NCI-H1930 (cell line): ENCODE data around the gene RPL12.

Source experiments
- DNase-seq, 2 experiments: peaks; one replicate each; lab custom pipeline; 2025; lab: John Stamatoyannopoulos, UW

RPL12 gene

DNA sequence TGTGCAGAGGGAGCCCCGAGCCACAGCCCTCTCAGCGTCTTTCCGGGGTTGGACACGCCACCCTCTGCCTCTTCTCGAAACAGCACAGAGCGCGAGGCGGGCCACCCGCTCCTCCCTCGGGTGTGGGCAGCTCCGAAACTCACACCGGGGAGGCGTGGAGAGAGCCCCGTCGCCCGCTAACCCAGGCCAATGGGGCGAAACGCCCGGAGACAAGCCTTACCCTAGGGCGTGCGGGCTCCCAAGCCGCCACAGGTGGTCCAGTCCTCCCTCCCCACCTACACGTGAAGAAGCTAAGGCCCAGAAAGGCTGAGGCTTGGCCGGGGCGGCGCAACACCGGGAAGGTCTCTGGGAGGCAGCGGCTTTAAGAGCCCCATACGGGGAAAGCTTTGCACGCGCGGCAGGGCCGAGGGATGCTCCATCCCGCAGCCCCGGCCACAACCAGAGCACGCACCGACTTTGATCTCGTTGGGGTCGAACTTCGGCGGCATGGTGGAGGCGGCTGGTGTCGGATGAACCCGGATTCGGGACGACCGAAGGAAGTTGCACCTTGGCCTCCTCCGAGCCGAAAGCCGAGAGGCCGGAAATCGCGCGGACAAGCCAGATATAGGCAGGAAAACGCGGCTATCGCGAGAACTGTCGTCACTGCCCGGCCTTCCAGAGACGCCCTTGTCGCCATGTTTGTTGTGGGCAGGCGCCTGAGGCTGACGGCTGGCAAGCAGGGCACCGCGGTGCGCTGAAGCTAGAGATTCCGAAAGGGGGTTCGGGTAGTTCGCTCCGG, at the start of gene RPL12, which contains the start of gene LRSAM1:
RPL12 (minus strand) TSS at position 577 of the 778 bp plus-strand sequence; CDS start at position 488, 89 bp downstream.
LRSAM1 (plus strand) TSS at position 681 of the 778 bp plus-strand sequence. CDS start 3,018 bp downstream, outside the sequence.
- DNase-seq, result peak; percentile 86 to 94

DNA sequence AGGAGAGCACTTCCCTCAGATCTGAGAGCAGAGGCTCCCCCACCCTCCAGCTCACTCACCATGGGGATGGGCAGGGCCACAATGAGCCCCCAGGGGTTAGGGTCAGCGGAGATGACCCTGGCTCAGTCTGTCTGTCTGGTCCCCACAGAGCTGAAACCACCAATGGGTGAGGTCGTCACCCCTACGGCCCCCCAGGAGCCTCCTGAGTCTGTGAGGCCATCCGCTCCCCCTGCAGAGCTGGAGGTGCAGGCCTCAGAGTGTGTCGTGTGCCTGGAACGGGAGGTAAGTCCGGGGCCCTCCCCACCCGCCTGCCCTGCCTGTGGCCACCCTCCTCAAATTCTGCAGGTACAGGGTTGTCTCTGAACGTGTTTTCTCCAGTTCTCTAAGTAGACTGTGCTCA, 49.7 kb upstream of the RPL12 start:
- DNase-seq, result no peak

DNA sequence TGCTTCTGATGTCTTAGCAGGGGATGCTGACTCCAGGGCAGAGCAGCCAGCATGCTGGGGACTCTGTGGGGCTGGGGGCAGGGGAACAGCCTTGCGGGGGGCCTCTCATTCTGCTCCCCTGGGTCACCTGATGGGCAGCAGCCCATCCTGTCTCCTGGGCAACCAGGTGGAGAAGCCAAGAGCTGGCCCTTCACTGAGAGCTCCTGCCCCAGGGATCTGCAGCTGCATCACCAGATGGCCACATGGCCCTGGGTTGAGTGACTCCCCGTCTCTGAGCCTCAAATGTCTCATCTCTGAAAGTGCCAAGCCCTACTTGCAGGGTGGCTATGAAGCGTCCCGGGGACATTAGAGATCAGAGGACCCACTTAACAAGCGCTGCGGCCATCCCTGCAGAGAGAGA, 49.2 kb upstream of the RPL12 start:
- no peak for DNase-seq

DNA sequence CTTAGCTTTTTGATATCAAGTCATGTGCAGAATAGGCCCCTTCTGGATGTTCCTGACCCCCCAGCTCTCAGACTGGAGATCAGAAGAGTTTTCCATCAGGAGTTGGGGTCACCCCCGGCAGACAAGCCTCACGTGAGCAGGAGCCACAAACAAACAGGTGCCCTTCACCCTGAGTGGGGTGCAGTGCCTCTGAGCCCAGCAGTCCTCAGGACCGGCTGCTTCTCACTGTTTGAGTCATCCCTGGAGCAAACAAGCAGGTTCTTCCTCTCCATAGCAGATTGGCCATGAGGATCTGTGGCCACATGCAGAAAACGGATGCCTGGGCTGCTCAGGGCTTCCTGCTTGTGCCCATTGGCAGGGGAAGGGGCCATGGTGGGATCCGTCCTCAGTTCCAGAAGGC, 47.1 kb upstream of the RPL12 start:
- no peak for DNase-seq

DNA sequence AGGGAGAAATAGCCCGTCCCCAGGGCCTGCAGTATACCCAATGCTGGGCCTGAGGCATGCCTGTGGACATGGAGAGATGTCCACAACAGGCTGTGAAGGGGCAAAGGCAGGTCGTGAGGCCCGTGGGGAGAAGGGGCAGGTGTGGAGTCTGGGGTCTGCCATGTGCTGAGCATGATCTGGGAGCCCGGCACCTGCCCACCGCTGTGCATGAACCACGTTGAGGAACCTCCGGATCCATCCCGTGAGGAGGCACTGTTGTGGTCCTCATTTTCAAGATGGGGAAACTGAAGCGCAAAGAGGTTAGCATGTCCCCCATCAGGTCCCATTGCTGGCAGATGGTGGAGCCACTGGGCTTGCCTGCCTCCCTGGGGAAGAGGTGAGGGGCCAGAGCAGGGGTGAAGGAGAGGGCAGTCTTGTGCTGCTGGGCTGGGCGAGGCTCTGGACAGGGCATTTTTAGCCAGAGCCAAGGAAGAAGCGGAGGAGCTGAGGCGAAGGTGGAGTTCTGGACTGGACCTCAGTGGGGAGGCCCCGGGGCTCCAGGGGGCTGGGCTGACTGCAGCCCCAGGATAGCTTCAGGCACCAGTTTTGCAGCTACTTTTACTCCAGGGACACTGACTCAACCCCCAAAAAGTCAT, 46.6 kb upstream of the RPL12 start:
- no peak for DNase-seq

DNA sequence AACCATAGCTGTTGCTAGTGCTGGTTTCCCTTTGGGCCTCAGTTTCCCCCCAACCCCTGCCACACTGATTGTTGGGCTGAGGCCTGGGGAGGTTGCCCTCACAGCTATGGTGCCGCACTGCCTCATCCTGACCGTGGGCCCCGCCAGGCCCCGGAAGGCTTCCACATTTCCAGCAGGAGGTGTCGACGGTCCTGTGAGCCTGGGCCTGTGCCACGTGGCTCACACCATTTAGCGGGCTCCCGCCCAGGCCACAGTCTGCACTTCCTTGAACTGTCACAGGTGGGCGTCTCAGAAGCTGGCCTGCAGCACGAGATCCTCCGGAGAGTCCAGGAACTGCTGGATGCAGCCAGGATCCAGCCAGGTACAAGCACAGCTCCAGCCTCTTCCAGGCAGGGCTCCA, 45.8 kb upstream of the RPL12 start:
- no peak for DNase-seq

DNA sequence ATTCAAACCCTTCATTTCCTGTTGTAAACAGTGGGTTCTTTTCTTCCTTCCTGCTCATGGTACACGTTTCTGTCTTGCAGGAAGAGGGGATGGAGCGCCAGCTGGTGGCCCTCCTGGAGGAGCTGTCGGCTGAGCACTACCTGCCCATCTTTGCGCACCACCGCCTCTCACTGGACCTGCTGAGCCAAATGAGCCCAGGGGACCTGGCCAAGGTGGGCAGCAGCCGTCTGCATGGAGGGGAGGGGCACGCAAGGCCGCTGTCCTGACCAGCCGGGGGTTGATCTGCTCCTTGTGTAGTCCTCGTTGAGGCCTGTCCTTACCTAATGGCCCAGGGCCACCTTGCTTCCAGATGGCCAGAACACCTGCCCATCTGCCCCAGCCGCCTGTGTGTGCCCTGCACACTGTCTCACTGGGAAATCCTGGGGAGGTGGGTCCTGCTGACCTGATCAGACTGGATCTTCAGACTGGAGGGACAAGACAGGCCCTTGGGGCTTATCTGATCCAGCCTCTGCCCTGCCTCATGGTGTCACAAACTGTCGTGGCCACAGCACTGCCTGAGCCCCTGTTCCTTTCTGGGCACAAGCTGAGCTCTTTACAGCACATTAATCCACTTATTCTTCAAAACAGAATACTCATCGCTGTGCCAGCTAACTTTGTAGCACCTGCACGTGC, 44.8 kb upstream of the RPL12 start:
- DNase-seq, result no peak

DNA sequence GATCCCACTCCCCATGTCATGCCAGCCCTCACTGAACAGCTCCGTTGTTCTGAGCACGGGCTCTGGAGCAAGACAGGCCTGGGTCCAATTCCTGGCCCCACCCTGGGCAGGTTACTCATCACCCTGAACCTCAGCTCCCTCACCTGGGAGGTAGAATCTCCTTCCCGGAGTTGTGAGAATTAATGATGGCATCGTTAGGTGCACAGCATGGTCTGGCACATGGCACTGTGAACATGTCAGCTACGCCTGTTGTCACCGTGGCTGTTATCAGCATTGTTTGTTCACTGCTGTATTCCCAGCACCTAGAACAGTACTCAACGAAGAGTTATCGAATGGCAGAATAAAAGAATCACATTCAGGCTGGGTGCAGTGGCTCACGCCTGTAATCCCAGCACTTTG, 43.1 kb upstream of the RPL12 start:
- DNase-seq, result no peak

DNA sequence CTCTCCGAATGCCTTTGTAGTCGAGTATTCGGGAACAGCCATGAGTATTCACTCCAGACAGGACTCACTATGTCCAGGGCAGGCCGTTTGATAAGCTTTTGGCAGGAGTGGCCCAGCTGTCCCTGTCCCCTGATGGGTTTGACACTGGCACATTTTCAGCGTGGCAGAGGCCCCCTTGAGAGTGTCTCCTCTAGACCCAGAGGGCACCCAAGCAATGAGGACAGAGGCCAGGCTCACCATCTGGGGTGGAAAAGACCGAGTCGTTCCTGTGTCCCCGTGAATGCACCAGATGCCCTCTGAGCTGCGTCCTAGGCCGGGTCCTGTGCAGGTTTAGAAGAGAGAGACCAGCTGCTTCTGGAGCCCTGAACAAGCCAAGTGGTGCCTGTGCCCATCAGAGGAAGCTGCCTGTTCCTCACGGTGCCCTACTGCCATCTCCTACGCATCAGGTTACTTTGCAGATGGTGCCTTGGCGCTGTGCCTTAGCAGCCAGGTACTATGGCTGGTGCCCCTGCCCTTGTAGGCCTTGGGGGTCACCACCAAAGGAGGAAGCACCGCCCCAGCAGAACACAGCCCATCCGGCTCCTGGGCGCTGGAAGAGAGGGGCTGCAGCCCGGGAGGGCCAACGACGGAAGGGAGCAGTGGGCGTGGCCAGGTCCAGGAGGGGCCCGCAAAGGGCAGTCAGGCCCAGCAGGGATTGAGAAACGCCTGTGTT, 42.5 kb upstream of the RPL12 start:
- DNase-seq, result no peak

DNA sequence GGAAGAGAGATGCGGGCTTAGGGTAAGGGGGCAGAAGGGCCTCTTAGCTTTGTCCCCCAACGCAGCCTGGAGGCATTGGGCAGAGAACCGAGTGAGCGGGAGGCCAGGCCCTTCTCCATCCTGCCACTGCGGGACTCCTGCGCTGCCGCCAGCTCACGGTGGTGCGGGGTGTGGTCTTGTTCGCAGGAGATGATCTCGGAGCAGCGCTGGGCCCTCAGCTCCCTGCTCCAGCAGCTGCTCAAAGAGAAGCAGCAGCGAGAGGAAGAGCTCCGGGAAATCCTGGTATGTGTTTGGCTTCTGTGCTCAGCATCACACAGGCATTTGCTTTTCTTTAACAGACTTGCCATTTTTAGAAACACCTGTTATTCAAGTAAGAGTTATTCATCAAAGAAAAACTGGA, 41.4 kb upstream of the RPL12 start:
- no peak for DNase-seq

DNA sequence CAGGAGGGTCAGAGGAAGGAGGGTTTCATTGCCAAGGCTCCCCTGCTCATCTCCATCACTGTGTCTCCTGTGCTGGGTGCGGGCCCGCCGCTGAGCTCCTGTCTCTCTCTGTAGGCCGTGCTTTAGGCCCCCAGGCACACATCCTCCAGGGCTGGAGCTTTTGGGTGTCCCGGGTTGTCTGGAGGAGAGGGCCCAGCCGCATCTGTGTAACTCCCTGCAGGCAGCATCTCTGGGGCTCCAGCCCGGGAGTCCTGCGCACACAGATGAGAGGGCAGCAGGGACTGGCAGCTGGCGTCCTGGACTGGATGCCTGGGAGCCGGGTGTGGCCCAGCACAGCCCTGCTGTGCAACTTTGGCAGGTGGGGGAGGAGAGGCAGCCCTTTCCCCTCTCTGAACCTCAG, 40.3 kb upstream of the RPL12 start:
- DNase-seq, result no peak

DNA sequence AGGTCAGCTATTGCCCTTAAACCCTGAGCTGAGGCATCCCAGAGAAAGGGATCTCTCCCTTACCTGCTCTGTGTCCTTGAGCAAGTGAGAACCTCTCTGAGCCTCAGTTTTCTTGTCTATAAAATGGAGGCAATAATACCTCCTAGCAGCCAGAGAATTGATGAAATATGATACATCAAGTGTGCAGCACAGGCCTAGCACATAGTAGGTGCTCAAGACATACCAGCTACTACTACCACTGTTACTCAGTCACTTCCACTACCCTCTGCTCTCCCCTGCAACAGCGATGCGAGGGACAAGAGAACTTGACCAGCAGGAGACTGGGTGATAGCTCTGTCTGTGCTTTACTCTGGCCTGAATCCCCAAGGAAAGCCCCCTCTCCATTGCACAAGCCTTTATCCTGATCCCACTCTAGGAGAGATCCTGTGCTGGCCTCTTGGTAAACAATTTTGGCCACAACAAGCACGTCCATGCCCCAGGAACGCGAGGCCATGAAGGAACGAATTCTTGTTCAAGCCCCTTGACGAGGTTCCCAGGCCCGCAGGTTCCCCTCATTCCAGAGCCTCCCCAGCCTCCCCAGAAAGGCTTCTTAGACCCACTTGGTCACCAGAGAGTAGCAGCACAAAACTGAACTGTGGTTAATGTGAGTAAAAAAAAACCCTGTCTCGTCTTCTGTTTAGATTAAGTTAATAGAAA, 39.5 kb upstream of the RPL12 start:
- no peak for DNase-seq

DNA sequence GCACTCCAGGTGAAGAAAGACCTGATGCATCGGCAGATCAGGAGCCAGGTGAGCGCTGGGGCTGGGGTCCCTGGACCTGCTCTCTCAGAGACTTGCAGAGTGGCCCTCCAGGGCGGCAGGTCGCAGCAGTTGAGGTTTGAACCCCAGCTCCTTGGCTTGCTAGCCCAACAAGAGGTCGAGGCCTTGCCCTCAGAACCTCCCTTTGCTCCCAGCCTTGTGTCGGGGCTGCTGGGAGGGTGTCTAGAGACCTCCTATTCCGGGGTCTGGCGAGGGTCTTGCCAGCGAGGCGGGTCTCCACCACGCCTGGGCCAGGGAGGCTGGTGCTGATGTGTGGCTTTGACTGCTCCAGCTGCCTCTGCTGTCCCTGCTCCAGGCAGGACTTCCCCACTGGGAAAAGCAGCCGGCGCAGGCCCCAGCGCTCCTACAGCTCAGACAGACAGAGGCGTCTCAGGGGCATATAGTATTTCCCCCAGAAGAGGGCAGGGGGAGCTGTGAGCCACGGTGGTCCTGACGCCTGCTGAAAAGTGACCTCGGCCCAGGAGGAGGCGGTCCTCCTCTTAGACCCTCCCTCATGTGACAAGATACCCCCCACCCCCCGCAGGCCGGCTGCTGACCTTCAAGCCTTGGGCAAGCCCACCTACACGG, 38.4 kb upstream of the RPL12 start:
- no peak for DNase-seq

DNA sequence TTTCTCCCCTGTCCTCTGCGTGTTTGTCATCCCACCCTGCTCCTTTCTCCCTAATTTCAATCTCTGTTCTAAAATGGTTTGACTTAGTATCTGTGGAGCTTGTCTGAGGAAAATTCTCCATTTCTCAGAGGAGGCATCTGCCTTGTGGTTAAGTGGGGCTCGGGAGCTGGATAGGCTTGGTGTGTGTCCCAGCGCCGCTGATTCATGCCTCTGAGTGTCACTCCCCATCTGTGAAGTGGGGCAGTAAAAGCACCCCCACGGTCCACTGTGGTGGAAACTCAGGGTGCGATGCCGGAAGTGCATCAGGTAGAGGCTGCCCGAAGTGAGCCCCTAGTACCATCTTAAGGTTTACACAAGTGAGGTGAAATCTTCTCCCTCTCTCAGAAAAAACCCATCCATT, 37.7 kb upstream of the RPL12 start:
- DNase-seq, result no peak

DNA sequence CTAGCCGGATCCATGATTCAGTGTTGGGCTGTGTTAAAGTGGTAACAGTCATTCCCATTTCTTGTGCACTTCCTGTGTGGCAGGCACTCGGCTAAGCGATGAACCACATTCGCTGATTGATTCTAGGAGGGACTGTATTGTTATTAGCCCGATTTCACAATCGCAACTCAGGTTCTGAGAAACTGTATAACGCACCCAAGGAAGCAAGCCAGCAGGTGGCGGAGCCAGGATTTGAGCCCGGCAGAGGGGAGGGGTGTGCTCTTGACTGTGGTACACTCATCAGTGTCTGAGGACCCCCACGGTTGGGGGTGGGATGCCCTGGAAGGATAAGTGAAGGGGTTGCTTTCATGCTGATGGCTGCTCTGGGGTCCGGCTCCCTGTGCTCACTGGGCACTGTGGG, 34.8 kb upstream of the RPL12 start:
- no peak for DNase-seq

DNA sequence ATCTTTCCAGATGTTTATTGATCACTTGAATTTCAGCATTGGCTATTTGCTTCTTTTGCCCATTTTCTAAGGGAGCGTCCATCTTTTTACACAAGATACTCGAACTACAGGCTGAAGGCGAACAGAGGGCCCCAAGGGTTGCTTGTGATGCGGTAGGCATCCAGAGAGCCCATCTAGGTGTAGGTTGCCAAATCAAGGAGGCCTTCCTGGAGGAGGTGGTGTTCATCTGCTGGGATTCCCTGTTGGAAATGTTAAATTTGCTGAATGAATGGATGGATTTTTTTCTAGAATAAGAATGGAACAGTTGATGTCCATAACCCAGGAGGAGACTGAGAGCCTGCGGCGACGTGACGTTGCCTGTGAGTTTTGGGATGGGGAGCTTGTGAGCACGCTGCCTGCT, 31.5 kb upstream of the RPL12 start:
- DNase-seq, result no peak

DNA sequence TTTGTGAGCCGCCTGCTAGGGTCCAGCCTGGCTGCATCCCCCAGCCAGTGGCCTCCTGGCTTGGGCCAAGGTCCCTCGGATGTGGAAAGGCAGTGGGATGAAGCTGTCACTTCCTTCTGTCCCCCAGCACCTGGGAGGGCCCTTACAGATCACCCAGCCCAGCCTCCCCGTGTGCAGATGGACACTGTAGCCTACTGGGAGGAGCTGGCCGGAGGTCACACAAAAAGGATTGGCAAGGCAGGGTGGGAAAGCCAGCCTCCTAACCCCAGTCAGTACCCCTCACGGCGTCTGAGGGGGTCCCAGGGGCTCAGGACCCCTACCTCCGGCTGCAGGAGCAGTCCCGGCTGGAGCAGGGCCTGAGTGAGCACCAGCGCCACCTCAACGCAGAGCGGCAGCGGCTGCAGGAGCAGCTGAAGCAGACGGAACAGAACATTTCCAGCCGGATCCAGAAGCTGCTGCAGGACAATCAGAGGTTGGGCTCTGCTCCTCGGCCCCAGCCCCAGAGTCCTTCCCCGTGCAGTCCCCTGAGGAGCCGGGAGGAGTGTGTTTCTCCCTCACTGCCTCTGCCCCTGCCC, 28.4 kb upstream of the RPL12 start:
- DNase-seq, result no peak

DNA sequence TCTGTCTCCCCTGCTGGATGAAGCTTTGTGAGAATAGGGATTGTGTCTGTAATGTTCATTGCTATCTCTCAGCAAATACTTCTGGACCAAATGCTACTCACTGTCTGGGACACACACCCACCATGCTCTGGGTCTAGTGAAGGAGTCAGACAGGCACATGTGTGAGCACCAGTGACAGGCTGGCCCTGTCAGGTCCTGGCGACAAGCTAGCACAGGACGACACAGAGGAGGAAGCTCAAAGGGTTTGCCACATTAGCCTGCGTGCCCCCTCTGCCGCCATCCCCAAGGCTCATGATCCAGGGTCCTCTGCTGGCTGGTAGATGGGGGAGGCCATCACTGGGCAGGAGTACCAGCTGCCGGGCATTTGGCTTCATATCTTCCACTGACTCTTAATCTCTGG, 23.4 kb upstream of the RPL12 start:
- no peak for DNase-seq

DNA sequence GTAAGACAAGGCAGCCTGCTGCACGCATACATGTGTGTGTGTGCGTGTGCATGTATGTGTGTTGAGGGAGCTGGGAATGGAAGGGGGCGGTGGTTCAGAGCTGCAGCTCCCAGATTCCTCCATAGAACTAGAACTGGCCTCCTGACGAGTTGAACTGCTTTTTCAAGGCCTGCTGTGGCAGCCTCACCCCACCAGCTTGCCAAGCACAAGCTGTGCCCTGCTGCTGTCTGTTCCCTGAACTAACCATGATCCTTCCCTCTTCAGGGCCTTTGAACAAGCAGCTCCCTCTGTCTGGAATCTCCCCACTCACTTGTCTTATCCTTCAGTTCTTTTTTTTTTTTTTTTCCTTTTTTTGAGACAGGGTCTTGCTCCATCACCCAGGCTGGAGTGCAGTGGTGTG, 22.7 kb upstream of the RPL12 start:
- DNase-seq, result no peak

DNA sequence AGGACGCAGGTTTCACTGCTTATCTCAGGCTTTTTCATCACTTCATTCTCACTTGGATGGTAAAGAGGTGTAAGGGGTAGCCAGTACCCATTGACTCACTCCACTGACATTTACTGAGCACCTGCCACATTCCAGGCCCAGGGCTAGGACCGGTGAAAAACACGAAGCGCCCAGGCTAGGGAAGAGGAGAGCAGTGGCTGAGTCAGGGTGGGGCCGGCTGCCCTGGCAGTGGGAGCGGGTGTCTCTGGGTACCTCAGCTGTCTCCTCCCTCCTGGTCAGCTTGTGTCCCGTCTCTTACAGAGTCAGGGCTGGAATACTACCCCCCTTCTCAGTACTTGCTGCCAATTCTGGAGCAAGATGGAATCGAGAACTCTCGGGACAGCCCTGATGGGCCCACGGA, 22.3 kb upstream of the RPL12 start:
- DNase-seq, result no peak

DNA sequence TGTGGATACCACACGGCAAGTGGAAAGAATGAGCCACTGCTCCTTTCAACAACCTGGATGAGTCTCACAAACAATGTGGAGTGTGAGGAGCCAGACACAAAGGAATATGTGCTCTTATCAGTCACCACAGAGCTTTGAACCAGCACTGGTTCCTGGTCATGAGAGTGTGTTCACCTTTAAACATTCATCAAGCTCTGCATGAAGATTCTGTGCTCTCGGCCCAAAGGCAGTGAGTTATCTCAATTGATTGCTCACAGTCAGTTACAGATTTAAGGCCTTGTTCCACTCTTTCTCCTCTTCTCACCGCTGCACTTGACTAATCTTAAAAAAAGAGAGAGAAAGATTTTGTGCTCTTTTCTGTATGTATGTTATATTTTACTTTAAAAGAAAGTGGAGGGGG, 19.5 kb upstream of the RPL12 start:
- no peak for DNase-seq
